ENCODE measurements around the gene ECE1. TPM values are rescaled to one million over a fixed set of nuclear protein-coding genes. Genes with fewer than 3 reads are reported as not detected.
A peak's percentile ranks its signal among the peaks of the same experiment; 100 is the strongest.

ECE1 gene
- total and polyA plus RNA-seq, 9 of the 15 experiments (the other 6 are each of a cell fraction or from before 2014, with no cell fraction given), result 0.56 to 34.8 (median 11.0) TPM

DNA sequence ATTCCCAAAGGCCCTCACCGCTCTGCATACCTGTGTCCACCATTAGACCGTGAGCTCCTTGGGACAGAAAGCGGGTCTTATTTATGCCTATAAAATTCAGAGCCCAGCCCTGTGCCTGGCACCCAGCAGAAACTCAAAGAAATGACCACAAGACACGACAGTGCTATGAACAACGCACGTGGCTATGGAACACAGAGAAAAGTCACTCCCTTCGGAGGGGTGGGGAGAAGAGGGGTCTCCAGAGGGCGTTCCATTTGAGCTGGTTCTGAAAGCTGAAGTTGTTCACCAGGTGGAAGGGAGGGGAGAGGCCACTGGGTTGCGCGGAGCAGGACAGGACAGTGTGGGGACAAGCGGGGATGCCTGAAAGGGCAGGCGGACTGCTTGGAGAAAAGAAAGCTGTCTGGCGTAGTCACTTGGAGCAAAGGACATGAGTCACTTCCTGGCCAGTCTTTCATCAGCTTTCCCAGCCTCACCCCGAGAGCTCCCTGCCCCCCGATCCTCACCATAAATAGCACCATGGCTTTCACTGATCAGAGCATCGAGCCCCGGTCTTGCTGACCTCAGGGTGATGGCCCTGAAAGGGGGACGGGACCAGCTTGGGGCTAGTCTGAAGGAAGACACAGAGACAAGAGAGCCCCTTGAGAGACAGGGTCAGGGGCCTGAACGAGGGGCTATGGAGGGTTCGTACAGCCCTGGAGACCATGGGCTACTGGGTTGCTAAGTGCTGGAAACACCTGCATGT lies 28.5 kb downstream of the ECE1 start (continued):
- TF ChIP-seq, protein P1, sequence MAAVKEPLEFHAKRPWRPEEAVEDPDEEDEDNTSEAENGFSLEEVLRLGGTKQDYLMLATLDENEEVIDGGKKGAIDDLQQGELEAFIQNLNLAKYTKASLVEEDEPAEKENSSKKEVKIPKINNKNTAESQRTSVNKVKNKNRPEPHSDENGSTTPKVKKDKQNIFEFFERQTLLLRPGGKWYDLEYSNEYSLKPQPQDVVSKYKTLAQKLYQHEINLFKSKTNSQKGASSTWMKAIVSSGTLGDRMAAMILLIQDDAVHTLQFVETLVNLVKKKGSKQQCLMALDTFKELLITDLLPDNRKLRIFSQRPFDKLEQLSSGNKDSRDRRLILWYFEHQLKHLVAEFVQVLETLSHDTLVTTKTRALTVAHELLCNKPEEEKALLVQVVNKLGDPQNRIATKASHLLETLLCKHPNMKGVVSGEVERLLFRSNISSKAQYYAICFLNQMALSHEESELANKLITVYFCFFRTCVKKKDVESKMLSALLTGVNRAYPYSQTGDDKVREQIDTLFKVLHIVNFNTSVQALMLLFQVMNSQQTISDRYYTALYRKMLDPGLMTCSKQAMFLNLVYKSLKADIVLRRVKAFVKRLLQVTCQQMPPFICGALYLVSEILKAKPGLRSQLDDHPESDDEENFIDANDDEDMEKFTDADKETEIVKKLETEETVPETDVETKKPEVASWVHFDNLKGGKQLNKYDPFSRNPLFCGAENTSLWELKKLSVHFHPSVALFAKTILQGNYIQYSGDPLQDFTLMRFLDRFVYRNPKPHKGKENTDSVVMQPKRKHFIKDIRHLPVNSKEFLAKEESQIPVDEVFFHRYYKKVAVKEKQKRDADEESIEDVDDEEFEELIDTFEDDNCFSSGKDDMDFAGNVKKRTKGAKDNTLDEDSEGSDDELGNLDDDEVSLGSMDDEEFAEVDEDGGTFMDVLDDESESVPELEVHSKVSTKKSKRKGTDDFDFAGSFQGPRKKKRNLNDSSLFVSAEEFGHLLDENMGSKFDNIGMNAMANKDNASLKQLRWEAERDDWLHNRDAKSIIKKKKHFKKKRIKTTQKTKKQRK (IDR thresholded peaks at IDR 0.05; ENCODE audit: borderline replicate concordance, low read depth, low read length), result no peak
- TF ChIP-seq TFAM (CRISPR knock-in tag; conservative IDR thresholded peaks at IDR 0.05), result no peak
- TF ChIP-seq SMARCB1 (IDR thresholded peaks at IDR 0.05; ENCODE audit: insufficient read length, low read depth), result no peak
- TF ChIP-seq, protein P2, sequence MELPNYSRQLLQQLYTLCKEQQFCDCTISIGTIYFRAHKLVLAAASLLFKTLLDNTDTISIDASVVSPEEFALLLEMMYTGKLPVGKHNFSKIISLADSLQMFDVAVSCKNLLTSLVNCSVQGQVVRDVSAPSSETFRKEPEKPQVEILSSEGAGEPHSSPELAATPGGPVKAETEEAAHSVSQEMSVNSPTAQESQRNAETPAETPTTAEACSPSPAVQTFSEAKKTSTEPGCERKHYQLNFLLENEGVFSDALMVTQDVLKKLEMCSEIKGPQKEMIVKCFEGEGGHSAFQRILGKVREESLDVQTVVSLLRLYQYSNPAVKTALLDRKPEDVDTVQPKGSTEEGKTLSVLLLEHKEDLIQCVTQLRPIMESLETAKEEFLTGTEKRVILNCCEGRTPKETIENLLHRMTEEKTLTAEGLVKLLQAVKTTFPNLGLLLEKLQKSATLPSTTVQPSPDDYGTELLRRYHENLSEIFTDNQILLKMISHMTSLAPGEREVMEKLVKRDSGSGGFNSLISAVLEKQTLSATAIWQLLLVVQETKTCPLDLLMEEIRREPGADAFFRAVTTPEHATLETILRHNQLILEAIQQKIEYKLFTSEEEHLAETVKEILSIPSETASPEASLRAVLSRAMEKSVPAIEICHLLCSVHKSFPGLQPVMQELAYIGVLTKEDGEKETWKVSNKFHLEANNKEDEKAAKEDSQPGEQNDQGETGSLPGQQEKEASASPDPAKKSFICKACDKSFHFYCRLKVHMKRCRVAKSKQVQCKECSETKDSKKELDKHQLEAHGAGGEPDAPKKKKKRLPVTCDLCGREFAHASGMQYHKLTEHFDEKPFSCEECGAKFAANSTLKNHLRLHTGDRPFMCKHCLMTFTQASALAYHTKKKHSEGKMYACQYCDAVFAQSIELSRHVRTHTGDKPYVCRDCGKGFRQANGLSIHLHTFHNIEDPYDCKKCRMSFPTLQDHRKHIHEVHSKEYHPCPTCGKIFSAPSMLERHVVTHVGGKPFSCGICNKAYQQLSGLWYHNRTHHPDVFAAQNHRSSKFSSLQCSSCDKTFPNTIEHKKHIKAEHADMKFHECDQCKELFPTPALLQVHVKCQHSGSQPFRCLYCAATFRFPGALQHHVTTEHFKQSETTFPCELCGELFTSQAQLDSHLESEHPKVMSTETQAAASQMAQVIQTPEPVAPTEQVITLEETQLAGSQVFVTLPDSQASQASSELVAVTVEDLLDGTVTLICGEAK (IDR thresholded peaks at IDR 0.05), result no peak
- TF ChIP-seq, protein P2 (CRISPR knock-in tag; IDR thresholded peaks at IDR 0.05), result no peak
- TF ChIP-seq NFIC (IDR thresholded peaks at IDR 0.05), result peak; percentile 41
- TF ChIP-seq KLF16 (IDR thresholded peaks at IDR 0.05), result no peak
- TF ChIP-seq KLF6 (CRISPR knock-in tag; IDR thresholded peaks at IDR 0.05; ENCODE audit: borderline replicate concordance), result no peak
- TF ChIP-seq, protein P3, sequence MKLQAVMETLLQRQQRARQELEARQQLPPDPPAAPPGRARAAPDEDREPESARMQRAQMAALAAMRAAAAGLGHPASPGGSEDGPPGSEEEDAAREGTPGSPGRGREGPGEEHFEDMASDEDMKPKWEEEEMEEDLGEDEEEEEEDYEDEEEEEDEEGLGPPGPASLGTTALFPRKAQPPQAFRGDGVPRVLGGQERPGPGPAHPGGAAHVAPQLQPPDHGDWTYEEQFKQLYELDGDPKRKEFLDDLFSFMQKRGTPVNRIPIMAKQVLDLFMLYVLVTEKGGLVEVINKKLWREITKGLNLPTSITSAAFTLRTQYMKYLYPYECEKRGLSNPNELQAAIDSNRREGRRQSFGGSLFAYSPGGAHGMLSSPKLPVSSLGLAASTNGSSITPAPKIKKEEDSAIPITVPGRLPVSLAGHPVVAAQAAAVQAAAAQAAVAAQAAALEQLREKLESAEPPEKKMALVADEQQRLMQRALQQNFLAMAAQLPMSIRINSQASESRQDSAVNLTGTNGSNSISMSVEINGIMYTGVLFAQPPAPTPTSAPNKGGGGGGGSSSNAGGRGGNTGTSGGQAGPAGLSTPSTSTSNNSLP (IDR thresholded peaks at IDR 0.05; ENCODE audit: borderline replicate concordance, low read depth, low read length), result no peak
- TF ChIP-seq SMAD4 (CRISPR knock-in tag; conservative IDR thresholded peaks at IDR 0.05), result peak; percentile 82
- TF ChIP-seq, protein P4, sequence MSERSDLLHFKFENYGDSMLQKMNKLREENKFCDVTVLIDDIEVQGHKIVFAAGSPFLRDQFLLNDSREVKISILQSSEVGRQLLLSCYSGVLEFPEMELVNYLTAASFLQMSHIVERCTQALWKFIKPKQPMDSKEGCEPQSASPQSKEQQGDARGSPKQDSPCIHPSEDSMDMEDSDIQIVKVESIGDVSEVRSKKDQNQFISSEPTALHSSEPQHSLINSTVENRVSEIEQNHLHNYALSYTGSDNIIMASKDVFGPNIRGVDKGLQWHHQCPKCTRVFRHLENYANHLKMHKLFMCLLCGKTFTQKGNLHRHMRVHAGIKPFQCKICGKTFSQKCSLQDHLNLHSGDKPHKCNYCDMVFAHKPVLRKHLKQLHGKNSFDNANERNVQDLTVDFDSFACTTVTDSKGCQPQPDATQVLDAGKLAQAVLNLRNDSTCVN (CRISPR knock-in tag; IDR thresholded peaks at IDR 0.05), result no peak
- no peak for TF ChIP-seq GTF2F1 (IDR thresholded peaks at IDR 0.05; ENCODE audit: low read depth, low read length)
